Stomach (tissue), 9 donors: Measurements from ENCODE around the gene LEMD3. TPM values are rescaled to one million over a fixed set of nuclear protein-coding genes. Genes with fewer than 3 reads are reported as not detected.

ENCODE experiments used
- DNase-seq, 2 donors: peaks; one replicate each; pipeline versions ENCODE4 v3.0.0 to v3.0.0-alpha.2; 2013 to 2019
- H3K27ac ChIP-seq, 5 donors: fragments of 200-600 bp in 4 of 5; sonication (generic) in 4 of 5; one replicate each; pipeline ENCODE4 v1.5.1; 2013 to 2019; ENCODE audit warnings: mild to moderate bottlenecking in 1 of 5, moderate library complexity in 1 of 5
- H3K27me3 ChIP-seq, 3 donors: fragments of 200-600 bp; sonication (generic); one replicate each; pipeline ENCODE4 v1.5.1; 2017 to 2019; ENCODE audit warnings: mixed run types in 1 of 3
- H3K36me3 ChIP-seq, 4 donors: fragments of 200-600 bp; sonication (generic); 1 replicate in 3 of 4; 2 replicates in 1 of 4; pipeline ENCODE4 v1.5.1; 2016 to 2019
- H3K4me1 ChIP-seq, 4 donors: fragments of 200-600 bp; sonication (generic); one replicate each; pipeline ENCODE4 v1.5.1; 2016 to 2019
- H3K4me3 ChIP-seq, 4 donors: fragments of 200-600 bp; sonication (generic) in 3 of 4; one replicate each; pipeline ENCODE4 v1.5.1; 2016 to 2019; ENCODE audit warnings: mild to moderate bottlenecking in 1 of 4
- H3K9me3 ChIP-seq, 4 donors: fragments of 200-600 bp; sonication (generic); one replicate each; pipeline ENCODE4 v1.5.1; 2016 to 2019
- CTCF ChIP-seq, 7 experiments: fragments of 450-650 bp in 4 of 7; fragments of 200-600 bp in 3 of 7; sonication (generic) in 3 of 7; IDR thresholded peaks; one replicate each; pipeline ENCODE4 v1.5.1; 2016 to 2019; ENCODE audit warnings: antibody characterized with exemption in 7 of 7, control low read depth in 2 of 7, mild to moderate bottlenecking in 1 of 7
- EP300 ChIP-seq: sonication (generic); formaldehyde crosslinking; IDR thresholded peaks from one replicate; pipeline ENCODE4 v1.6.1; 2017; ENCODE audit warnings: antibody characterized with exemption
- POLR2A ChIP-seq, 4 donors: fragments of 450-650 bp; IDR thresholded peaks; one replicate each; pipeline ENCODE4 v1.6.1; 2016; ENCODE audit warnings: antibody characterized with exemption in 4 of 4, control low read depth in 2 of 4, mild to moderate bottlenecking in 1 of 4, moderate library complexity in 1 of 4
- POLR2AphosphoS5 ChIP-seq, 3 donors: sonication (generic); formaldehyde crosslinking; IDR thresholded peaks; one replicate each; pipeline ENCODE4 v1.6.1; 2016; ENCODE audit warnings: antibody characterized with exemption in 3 of 3
- WGBS, 5 donors: extraction: QIAGEN DNeasy Blood & Tissue Kit in 3 of 5; methylation state at CpG; one replicate each; pipeline versions ENCODE4 v1.1.5 to v1.1.7; 2013 to 2018; 5-methylcytosine and 5-hydroxymethylcytosine counted together
- intact Hi-C: fragments of 100-400 bp; cut with DNase I; formaldehyde crosslinking; loops from one replicate; pipeline ENCODE4 v1.15.1; 2023; ENCODE audit warnings: low total_unique reads
- polyA plus RNA-seq, 3 donors: library from polyadenylated mRNA; stranded (reverse); fragments of 200-250 nt; gene quantifications; one replicate each; pipeline ENCODE4 v1.2.3, GENCODE V29; 2013
- total RNA-seq, 5 donors: library from RNA; depleted of rRNA; stranded (reverse); fragments of >200 nt; gene quantifications; one replicate each; pipeline versions ENCODE4 v1.1.0 to v1.2.3, GENCODE V29; 2014 to 2016
- donor health status: healthy with polysubstance abuse.
- donor health status: Bipolar disorder and iron deficiency.
- donor health status: healthy.

LEMD3 gene
- total and polyA plus RNA-seq, 8 donors = 2.7 to 230 (median 18.9) TPM

DNA sequence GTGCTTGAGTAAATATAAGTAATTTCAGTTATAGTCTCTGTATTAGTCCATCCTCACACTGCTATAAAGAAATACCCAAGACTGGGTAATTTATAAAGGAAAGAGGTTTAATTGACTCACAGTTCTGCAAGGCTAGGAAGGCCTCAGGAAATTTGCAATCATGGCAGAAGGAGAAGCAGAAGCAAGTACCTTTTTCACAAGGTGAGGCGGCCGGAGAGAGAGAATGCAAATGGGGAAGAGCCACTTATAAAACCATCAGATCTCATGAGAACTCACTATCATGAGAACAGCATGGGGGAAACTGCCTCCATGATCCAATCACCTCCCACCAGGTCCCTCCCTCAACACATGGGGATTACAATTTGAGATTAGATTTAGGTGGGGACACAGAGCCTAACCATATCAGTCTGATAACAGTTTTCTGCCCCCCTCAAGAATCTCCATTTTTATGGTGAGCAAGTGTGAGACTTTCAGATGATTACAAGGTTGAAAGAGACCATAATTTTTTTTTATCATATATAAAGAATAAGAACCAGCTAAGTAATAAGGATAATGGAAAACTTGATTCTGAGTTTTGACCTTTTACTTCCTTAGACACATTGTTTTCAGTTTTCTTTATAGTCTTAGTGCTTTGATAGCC is 35.6 kb downstream of the LEMD3 start:
- H3K4me1 ChIP-seq = peaks cover 0 to 37% (median 18%) of the 10 kb centered on the region in 4 donors
- WGBS, 5 donors = 88 to 98% (median 96%) methylated on average over 2 of the region's 2 CpGs
- TF ChIP-seq CTCF (IDR thresholded peaks at IDR 0.05) = no peak
- TF ChIP-seq POLR2A (IDR thresholded peaks at IDR 0.05) = no peak
- no peak for TF ChIP-seq EP300
- TF ChIP-seq POLR2AphosphoS5 (IDR thresholded peaks at IDR 0.05) = no peak
- H3K27ac ChIP-seq = no peak overlapping the region
- DNase-seq = no peak
- intact Hi-C loops = no loop called here
- H3K4me3 ChIP-seq = no peak overlapping the region
- H3K27me3 ChIP-seq = no peaks in the 10 kb centered on the region
- no peaks in the 10 kb centered on the region for H3K36me3 ChIP-seq
- no peaks in the 10 kb centered on the region for H3K9me3 ChIP-seq

DNA sequence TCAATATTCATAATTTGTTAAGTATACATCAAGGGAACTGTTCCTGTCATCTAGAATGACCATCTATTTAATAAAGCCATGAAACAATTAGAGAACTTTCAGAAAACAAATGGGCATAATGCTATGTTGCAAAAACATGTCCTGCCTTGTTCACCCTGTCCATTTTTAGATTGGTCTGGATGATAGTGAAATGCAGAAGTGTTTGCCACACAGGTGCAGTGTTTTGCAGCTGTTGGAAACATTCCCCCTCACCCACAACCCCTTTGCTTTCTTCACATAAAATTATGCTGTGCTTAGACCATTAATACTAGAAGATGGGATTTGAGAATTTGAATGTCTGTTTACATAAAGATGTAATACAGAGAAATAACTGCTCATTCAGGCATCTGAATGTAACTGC is 36.5 kb downstream of the LEMD3 start:
- Histone ChIP-seq H3K27me3 (no peaks in the 10 kb centered on the region), H3K4me1 (peaks cover 0 to 43% (median 17%) of the 10 kb centered on the region in 4 donors), H3K36me3 (no peaks in the 10 kb centered on the region), H3K27ac (no peak overlapping the region), H3K9me3 (no peaks in the 10 kb centered on the region), H3K4me3 (no peak overlapping the region)
- no peak for DNase-seq
- intact Hi-C loops = no loop called here
- TF ChIP-seq CTCF (IDR thresholded peaks at IDR 0.05) = no peak
- TF ChIP-seq POLR2AphosphoS5 (IDR thresholded peaks at IDR 0.05) = no peak

DNA sequence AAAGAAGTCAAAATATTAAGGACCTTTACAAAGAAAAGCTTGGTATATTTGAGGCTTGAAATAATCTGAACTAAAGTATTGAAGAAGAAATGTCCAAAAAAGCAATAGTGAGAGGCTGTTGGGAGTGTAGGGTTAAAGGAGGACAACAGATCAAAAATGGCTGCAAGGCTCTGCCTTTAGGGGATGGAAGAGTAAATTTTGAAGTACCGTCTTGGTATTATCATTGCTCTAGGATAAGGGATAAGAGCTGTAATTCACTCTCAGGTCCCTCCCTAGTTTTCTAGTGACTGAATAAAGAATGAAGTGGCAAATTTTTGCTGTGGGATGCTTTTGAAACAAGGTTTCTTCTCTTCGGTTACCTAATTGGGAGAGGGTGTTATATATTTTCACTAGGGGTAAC is 38.7 kb downstream of the LEMD3 start:
- TF ChIP-seq POLR2AphosphoS5 (IDR thresholded peaks at IDR 0.05) (no peak), EP300 (no peak), POLR2A (IDR thresholded peaks at IDR 0.05) (no peak), CTCF (IDR thresholded peaks at IDR 0.05) (no peak)
- peaks cover 0 to 6% (median 0%) of the 10 kb centered on the region in 4 donors for H3K36me3 ChIP-seq

GRCh38 chr12:65208964-65209654 is 39.7 kb downstream of the LEMD3 start:
- TF ChIP-seq POLR2A (IDR thresholded peaks at IDR 0.05) (no peak), POLR2AphosphoS5 (IDR thresholded peaks at IDR 0.05) (no peak), EP300 (no peak)
- Histone ChIP-seq H3K4me3 (no peak overlapping the region), H3K9me3 (no peaks in the 10 kb centered on the region), H3K36me3 (peaks cover 0 to 10% (median 4%) of the 10 kb centered on the region in 4 donors), H3K4me1 (peaks cover 0 to 43% (median 14%) of the 10 kb centered on the region in 4 donors), H3K27ac (no peak overlapping the region), H3K27me3 (no peaks in the 10 kb centered on the region)
- DNase-seq = no peak
- 57 to 65% (median 59%) methylated on average over 3 of the region's 3 CpGs for WGBS, 5 donors
- intact Hi-C loops = no loop called here

More for the DNA sequence above, 38.7 kb downstream of the LEMD3 start:
- Histone ChIP-seq H3K4me3 (no peak overlapping the region), H3K9me3 (no peaks in the 10 kb centered on the region), H3K4me1 (peaks cover 0 to 43% (median 14%) of the 10 kb centered on the region in 4 donors), H3K27me3 (no peaks in the 10 kb centered on the region), H3K27ac (no peak overlapping the region)
- 83 to 96% (median 91%) methylated on average over 2 of the region's 2 CpGs for WGBS, 5 donors
- DNase-seq = no peak
- intact Hi-C loops = no loop called here

GRCh38 chr12:65209655-65210043 is 40.3 kb downstream of the LEMD3 start:
- 25 to 33% (median 26%) methylated on average over 2 of the region's 2 CpGs for WGBS, 5 donors
- peak in 1 of 2 donors; percentile 26 for DNase-seq
- H3K4me1 ChIP-seq = peaks cover 0 to 43% (median 14%) of the 10 kb centered on the region in 4 donors
- H3K36me3 ChIP-seq = peaks cover 0 to 14% (median 5%) of the 10 kb centered on the region in 4 donors
- TF ChIP-seq EP300 = no peak
- no peak for TF ChIP-seq CTCF (IDR thresholded peaks at IDR 0.05)
- no peak for TF ChIP-seq POLR2AphosphoS5 (IDR thresholded peaks at IDR 0.05)
- no peak for TF ChIP-seq POLR2A (IDR thresholded peaks at IDR 0.05)
- intact Hi-C loops = no loop called here
- H3K27ac ChIP-seq = no peak overlapping the region
- no peaks in the 10 kb centered on the region for H3K9me3 ChIP-seq
- H3K27me3 ChIP-seq = no peaks in the 10 kb centered on the region
- no peak overlapping the region for H3K4me3 ChIP-seq
